ENCODE measurements around the gene TMCO1. TPM values are rescaled to one million over a fixed set of nuclear protein-coding genes. Genes with fewer than 3 reads are reported as not detected.
"Not testable (repeated sequence)": the region's sequence is repeated elsewhere in the genome, so short reads cannot be mapped to it uniquely, and the experiment has no call there.

TMCO1 gene
- total RNA-seq, 1 experiment from 2014 or later: 158 TPM

DNA sequence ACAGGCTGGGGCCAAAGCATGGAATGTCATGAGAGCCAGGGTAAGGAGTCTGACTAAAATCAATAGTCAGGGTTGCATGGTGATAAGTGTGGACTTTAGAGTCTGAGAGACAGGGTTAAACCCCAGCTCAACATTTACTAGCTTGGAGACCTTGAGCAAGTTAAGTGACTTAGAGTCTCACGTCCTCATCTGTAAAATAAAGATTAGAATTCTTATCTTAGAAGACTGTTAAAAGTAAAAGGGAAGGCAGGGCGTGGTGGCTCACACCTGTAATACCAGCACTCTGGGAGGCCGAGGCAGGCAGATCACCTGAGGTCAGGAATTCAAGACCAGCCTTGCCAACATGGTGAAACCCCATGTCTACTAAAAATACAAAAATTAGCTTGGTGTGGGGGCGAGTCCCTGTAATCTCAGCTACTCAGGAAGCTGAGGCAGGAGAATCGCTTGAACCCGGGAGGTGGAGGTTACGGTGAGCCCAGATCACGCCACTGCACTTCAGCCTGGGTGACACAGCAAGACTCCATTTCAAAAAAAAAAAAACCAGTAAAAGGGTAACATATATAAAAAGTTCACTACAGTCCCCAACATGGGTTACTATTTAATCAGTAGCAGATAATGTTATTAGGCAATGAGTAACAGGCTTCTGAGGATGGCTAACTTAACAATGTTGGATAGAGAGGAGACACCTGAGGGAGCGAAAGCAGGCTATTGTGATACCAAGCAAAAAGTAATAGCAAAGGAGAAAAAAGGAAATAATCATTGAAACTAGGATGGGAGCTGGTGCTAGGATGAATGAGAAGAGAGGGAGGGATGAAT lies 20.8 kb downstream of the TMCO1 start:
- no peak for DNase-seq (ENCODE audit: low spot score)

- DNase-seq (ENCODE audit: low spot score): not testable (repeated sequence)
Measured at GRCh38 chr1:165744913-165745312, 23.8 kb downstream of the TMCO1 start.

- DNase-seq (ENCODE audit: low spot score): no peak
Measured at GRCh38 chr1:165742194-165742593, 26.5 kb downstream of the TMCO1 start.

GRCh38 chr1:165738794-165739193 lies 29.9 kb downstream of the TMCO1 start:
- DNase-seq (ENCODE audit: low spot score): no peak

DNA sequence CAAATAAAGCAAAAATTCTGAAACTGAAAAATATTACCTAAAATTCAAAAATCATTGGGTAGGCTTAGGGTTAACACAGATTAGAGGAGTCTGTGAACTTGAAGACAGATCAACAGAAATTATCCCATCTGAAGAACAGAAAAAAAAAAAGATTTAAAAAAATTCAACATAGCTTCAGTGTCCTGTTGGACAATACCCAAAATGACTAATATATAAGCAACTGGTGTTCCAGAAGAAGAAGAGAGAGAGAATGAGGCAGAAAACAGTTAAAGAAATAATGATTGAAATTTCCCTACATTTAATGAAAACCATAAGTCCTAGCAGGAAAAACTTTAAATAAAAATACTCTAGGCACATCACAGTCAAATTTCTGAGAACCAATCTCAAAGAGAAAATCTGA lies 31.5 kb downstream of the TMCO1 start:
- DNase-seq (ENCODE audit: low spot score): no peak

- DNase-seq (ENCODE audit: low spot score): no peak
Measured at GRCh38 chr1:165734906-165735305, 33.8 kb downstream of the TMCO1 start.

GRCh38 chr1:165726841-165727240 lies 41.8 kb downstream of the TMCO1 start:
- no peak for DNase-seq (ENCODE audit: low spot score)

DNA sequence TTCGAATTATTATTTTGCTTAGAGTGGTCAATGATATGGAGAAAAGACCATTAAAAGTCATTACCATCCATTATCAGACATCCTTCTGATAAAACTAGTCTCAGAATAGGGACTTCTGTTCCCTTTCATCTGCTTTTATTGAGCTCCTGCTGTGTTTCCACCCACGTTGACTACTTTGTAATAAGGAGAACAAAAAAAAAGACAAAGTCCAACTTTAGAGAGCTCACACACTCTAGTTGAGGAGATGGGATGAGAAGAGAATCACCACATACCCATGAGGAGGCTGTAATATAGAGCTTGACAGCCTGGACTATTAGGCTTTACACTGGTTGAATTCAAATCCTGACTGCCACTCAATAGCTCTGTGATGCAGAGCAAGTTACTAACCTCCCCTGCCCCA lies 42.5 kb downstream of the TMCO1 start:
- DNase-seq (ENCODE audit: low spot score): no peak

GRCh38 chr1:165717918-165718515 lies 50.7 kb downstream of the TMCO1 start:
- peak; percentile 36 for DNase-seq (ENCODE audit: low spot score)

DNA sequence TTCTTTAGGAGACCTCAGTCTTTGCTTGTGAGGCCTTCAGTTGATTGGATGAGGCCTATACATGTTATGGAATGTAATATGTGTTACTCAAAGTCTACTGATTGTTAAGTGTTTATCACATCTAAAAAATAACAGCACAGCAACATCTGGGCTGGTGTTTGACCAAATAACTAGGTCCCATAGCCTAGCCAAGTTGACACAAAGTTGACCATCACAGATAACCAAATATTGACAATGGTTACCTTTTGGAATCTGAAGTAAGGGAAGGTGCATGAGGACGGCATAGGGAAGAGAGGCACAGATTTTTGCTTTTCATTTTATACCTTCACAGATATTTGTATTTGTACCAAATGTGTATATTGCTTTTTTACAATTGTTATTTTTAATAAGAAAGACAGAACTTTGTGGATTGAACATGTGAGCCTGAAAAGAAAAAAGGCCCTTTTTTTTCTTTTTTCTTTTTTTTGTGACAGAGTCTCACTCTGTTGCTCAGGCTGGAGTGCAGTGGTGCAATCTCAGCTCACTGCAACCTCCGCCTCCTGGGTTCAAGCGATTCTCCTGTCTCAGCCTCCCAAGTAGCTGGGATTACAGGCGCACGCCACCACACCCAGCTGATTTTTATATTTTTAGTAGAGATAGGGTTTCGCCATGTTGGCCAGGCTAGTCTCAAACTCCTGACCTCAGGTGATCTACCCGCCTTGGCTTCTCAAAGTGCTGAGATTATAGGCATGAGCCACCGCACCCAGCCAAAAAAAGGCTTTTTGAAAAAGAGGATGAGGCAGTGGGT lies 52.2 kb downstream of the TMCO1 start:
- DNase-seq (ENCODE audit: low spot score): not testable (repeated sequence)

GRCh38 chr1:165712764-165713163 lies 55.9 kb downstream of the TMCO1 start:
- no peak for DNase-seq (ENCODE audit: low spot score)

DNA sequence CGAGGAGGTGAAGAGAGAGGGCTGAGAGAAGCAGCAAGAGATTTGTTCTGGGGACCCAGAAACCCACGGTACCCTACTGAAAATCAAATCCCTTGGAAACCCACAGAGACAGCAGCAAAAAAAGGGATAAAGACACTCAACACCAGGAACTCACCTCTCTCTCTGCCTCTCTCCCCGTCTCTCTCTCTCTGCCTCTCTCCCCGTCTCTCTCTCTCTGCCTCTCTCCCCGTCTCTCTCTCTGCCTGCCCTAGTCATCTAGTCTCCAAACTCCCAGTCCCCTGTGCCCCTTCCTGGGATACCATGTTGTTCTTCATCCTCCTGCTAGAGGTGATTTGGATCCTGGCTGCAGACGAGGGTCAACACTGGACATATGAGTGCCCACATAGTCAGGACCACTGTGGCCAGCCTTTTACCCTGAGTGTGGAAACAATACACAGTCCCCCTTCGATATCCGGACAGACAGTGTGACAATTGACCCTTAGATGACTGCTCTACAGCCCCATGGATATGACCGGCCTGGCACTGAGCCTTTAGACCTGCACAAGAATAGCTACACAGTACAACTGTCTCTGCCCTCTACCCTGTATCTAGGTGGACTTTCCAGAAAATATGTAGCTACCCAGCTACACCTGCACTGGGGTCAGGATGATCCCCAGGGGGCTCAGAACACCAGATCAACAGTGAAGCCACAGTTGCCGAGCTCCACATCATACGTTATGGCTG lies 60.5 kb downstream of the TMCO1 start:
- no peak for DNase-seq (ENCODE audit: low spot score)

GRCh38 chr1:165703648-165704047 lies 65.0 kb downstream of the TMCO1 start:
- DNase-seq (ENCODE audit: low spot score): no peak

GRCh38 chr1:165701922-165702321 lies 66.7 kb downstream of the TMCO1 start:
- DNase-seq (ENCODE audit: low spot score): not testable (repeated sequence)

DNA sequence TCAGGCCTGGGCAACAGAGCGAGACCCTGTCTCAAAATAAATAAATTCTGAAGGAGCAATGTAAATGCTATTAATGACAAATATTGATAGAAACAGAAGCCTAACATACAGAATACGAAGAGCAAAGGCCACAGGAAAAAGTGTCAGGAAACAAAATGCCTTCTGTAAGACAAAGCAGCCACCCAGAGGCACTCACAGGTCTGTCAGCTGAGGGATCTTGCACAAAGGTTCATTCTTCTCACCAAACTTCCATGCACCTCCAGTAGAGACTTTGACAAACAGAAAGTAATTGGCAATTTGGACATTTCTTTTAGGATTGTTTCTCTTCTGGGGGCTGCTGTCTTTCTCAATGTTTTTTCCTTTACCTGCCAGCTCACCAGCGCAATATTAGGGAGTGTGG lies 69.1 kb downstream of the TMCO1 start:
- DNase-seq (ENCODE audit: low spot score): no peak

- DNase-seq (ENCODE audit: low spot score): no peak
Measured at GRCh38 chr1:165698761-165699052, 70.0 kb downstream of the TMCO1 start.

- peak; percentile 51 for DNase-seq (ENCODE audit: low spot score)
Measured at GRCh38 chr1:165697881-165698760, 70.5 kb downstream of the TMCO1 start, which contains the start of gene ALDH9A1. TSS of gene ALDH9A1 (minus strand) at chr1:165698562. CDS start at chr1:165698558, 4 bp downstream.

DNA sequence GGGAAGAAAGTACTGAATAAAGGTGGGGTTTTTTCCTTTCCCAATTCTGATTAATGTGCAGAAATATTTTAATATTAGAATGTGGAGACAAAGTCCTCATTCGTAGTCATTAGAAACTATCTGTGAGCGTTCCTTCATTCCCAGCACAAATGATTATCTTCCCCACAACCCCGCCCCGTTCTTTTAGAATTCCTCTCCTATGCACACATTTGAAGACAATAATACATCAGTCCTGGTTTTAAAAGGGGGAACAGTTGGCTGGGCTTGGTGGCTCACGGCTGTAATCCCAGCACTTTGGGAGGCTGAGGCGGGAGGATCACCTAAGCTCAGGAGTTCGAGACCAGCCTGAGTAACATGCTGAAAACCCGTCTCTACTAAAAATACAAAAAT lies 71.2 kb downstream of the TMCO1 start:
- no peak for DNase-seq (ENCODE audit: low spot score)

DNA sequence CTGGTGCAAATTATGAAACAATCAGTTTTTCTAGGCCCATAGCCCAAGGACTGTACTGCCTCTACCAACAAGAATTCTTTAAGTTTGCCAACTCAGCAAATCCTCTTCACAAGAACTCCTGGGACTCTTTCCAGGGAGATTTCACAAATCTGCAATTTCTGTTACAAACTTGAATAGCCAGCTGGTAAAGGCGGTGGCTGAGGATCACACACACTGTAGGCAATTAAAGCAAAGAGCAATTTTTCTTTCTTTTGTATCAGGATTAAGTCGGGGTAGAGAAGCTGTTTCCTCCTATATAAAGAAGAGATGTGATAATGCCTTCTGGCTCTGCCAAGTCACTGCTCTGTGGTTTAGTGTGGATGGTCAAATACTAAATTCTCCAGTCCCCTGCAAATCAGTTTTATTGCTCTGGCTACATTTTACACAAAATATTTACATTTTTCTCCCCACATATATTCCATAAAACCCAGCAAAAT lies 72.0 kb downstream of the TMCO1 start:
- DNase-seq (ENCODE audit: low spot score): peak; percentile 67

- DNase-seq (ENCODE audit: low spot score): no peak
Measured at GRCh38 chr1:165695031-165695430, 73.6 kb downstream of the TMCO1 start.

GRCh38 chr1:165688046-165688445 lies 80.6 kb downstream of the TMCO1 start:
- DNase-seq (ENCODE audit: low spot score): no peak
